IMR-90 (cell line): ENCODE data around the gene KCTD18. TPM values are rescaled to one million over a fixed set of nuclear protein-coding genes. Genes with fewer than 3 reads are reported as not detected.
A peak's percentile ranks its signal among the peaks of the same experiment; 100 is the strongest.

Source experiments
- ATAC-seq: fragments of 200-7000 bp; cut with Tn5 transposase; 2 replicates; pipeline ENCODE4 v1.9.1; 2020; ENCODE audit warnings: low read depth, mild to moderate bottlenecking, moderate library complexity
- BruUV-seq: library from RNA; stranded (reverse); fragments of 400-500 nt; replicated peaks from 2 replicates; lab custom pipeline; 2021; lab: Mats Ljungman, UMichigan
- CTCF ChIA-PET: fragments of 300-600 bp; formaldehyde crosslinking; extraction: SDS; loops from one replicate; lab custom pipeline; 2021; ENCODE audit warnings: antibody characterized with exemption; lab: Yijun Ruan, JAX
- POLR2A ChIA-PET: fragments of 300-600 bp; sonication (Branson Sonifier 250); formaldehyde crosslinking; loops from one replicate; lab custom pipeline; 2022; ENCODE audit warnings: antibody characterized with exemption; ENCODE audit not compliant: unreplicated experiment; lab: Charles Lee
- DNase-seq: peaks from one replicate; pipeline ENCODE4 v3.0.0; 2013
- H2AFZ ChIP-seq: replicated peaks from 2 replicates; pipeline ENCODE3; 2013; ENCODE audit warnings: low read length, mild to moderate bottlenecking; ENCODE audit not compliant: poor library complexity
- H2AK5ac ChIP-seq: 2 replicates; pipeline ENCODE4 v1.6.1; 2013; ENCODE audit warnings: low read depth, low read length, inconsistent platforms
- H2AK9ac ChIP-seq: replicated peaks from 2 replicates; pipeline ENCODE3; 2013; ENCODE audit warnings: mild to moderate bottlenecking, low read depth, low read length, moderate library complexity; ENCODE audit not compliant: poor library complexity
- H2BK120ac ChIP-seq: 2 replicates; pipeline ENCODE4 v1.6.1; 2013; ENCODE audit warnings: low read depth, low read length, inconsistent platforms
- H2BK15ac ChIP-seq: 3 replicates; pipeline ENCODE4 v1.6.1; 2013; ENCODE audit warnings: low read depth, low read length, inconsistent platforms
- H2BK20ac ChIP-seq: 2 replicates; pipeline ENCODE4 v1.6.1; 2013; ENCODE audit warnings: low read depth, mild to moderate bottlenecking, inconsistent platforms, low read length, moderate library complexity
- H2BK5ac ChIP-seq: 2 replicates; pipeline ENCODE4 v1.6.1; 2013; ENCODE audit warnings: mild to moderate bottlenecking, low read depth, low read length, inconsistent platforms; ENCODE audit not compliant: poor library complexity, severe bottlenecking
- H3K14ac ChIP-seq: replicated peaks from 2 replicates; pipeline ENCODE4 v1.6.1; 2013; ENCODE audit warnings: low read depth, low read length, inconsistent platforms
- H3K18ac ChIP-seq: 2 replicates; pipeline ENCODE4 v1.6.1; 2013; ENCODE audit warnings: low read depth, low read length, control low read depth
- H3K23ac ChIP-seq: 2 replicates; pipeline ENCODE4 v1.6.1; 2013; ENCODE audit warnings: low read depth, low read length, inconsistent platforms
- H3K27ac ChIP-seq: 2 replicates; pipeline ENCODE4 v1.5.1; 2013; ENCODE audit warnings: mild to moderate bottlenecking, control low read depth, low read length; ENCODE audit not compliant: insufficient read depth
- H3K27me3 ChIP-seq: 2 replicates; pipeline ENCODE4 v1.6.1; 2013; ENCODE audit warnings: low read length; ENCODE audit not compliant: control insufficient read depth, insufficient read depth
- H3K36me3 ChIP-seq: 2 replicates; pipeline ENCODE4 v1.6.1; 2013; ENCODE audit warnings: low read length, mixed read lengths; ENCODE audit not compliant: control insufficient read depth, insufficient read depth
- H3K4ac ChIP-seq: 2 replicates; pipeline ENCODE4 v1.6.1; 2013; ENCODE audit warnings: low read depth, low read length, inconsistent platforms
- H3K4me1 ChIP-seq: 2 replicates; pipeline ENCODE4 v1.6.1; 2013; ENCODE audit warnings: low read length, mixed read lengths; ENCODE audit not compliant: control insufficient read depth, insufficient read depth
- H3K4me2 ChIP-seq: 2 replicates; pipeline ENCODE4 v1.6.1; 2013; ENCODE audit warnings: low read depth, mild to moderate bottlenecking, control low read depth, low read length, moderate library complexity
- H3K4me3 ChIP-seq: 2 replicates; pipeline ENCODE4 v1.5.1; 2013; ENCODE audit warnings: low read depth, mild to moderate bottlenecking, control low read depth, low read length, moderate library complexity; ENCODE audit not compliant: insufficient read depth
- H3K56ac ChIP-seq: 2 replicates; pipeline ENCODE4 v1.6.1; 2013; ENCODE audit warnings: low read length, inconsistent platforms; ENCODE audit not compliant: insufficient read depth; ENCODE audit errors: extremely low read depth
- H3K79me1 ChIP-seq, 2 experiments: 2 replicates each; pipeline ENCODE4 v1.6.1; 2013; ENCODE audit warnings: low read length in 2 of 2, inconsistent platforms in 1 of 2, low read depth in 1 of 2
- H3K9ac ChIP-seq: 2 replicates; pipeline ENCODE4 v1.6.1; 2013; ENCODE audit warnings: low read depth, low read length, control low read depth
- H3K9me1 ChIP-seq: 2 replicates; pipeline ENCODE4 v1.6.1; 2013; ENCODE audit warnings: low read length, inconsistent platforms; ENCODE audit not compliant: insufficient read depth
- H3K9me3 ChIP-seq: 2 replicates; pipeline ENCODE4 v1.6.1; 2013; ENCODE audit warnings: low read length; ENCODE audit not compliant: control insufficient read depth, insufficient read depth
- H4K20me1 ChIP-seq: 2 replicates; pipeline ENCODE4 v1.6.1; 2013; ENCODE audit warnings: low read length, inconsistent platforms; ENCODE audit not compliant: insufficient read depth
- H4K5ac ChIP-seq: 2 replicates; pipeline ENCODE4 v1.6.1; 2013; ENCODE audit warnings: mild to moderate bottlenecking, low read depth, low read length, control low read depth
- H4K8ac ChIP-seq, 2 experiments: 2 replicates each; pipeline ENCODE4 v1.6.1; 2013; ENCODE audit warnings: low read depth in 2 of 2, low read length in 2 of 2, control low read depth in 1 of 2, inconsistent platforms in 1 of 2
- H4K91ac ChIP-seq: 2 replicates; pipeline ENCODE4 v1.6.1; 2013; ENCODE audit warnings: low read depth, low read length, inconsistent platforms; ENCODE audit not compliant: insufficient read depth
- BHLHE40 ChIP-seq: fragments of 150-350 bp; IDR thresholded peaks from 2 replicates; pipeline ENCODE4 v1.6.1; 2016; ENCODE audit warnings: mild to moderate bottlenecking, low read depth, low read length
- RFX5 ChIP-seq: IDR thresholded peaks from 2 replicates; pipeline ENCODE4 v1.8.0; 2012; ENCODE audit warnings: low read depth, mild to moderate bottlenecking, low read length, moderate library complexity
- WGBS, 2 experiments: methylation state at CpG; one replicate each; pipeline versions ENCODE4 v1.1.5 to v1.1.7; 2013; ENCODE audit warnings: missing lambda C conversion rate in 2 of 2; ENCODE audit not compliant: insufficient read length in 1 of 2; ENCODE audit errors: extremely low coverage in 2 of 2; 5-methylcytosine and 5-hydroxymethylcytosine counted together
- dilution Hi-C: fragments of 300-500 bp; cut with HindIII; formaldehyde crosslinking; loops from one replicate; pipeline ENCODE4 v1.14.3; 2018; ENCODE audit warnings: low sequenced_read_pairs; ENCODE audit not compliant: unreplicated experiment
- in situ Hi-C: fragments of 300-500 bp; cut with MboI; formaldehyde crosslinking; loops from 3 replicates; pipeline ENCODE4 v1.14.3; 2019; ENCODE audit warnings: low sequenced_read_pairs, inconsistent platforms, mixed read lengths
- intact Hi-C: fragments of 100-400 bp; cut with micrococcal nuclease; formaldehyde crosslinking; loops from 2 replicates; pipeline ENCODE4 v1.10.0; 2022
- polyA plus RNA-seq, 3 experiments: library from polyadenylated mRNA; depleted of rRNA; stranded (reverse); fragments of >200 nt; gene quantifications; 2 replicates each; pipeline ENCODE4 v1.2.3, GENCODE V29; 2012; ENCODE audit warnings: low replicate concordance in 1 of 3
- total RNA-seq: library from RNA; depleted of rRNA; stranded (reverse); fragments of >200 nt; gene quantifications from 2 replicates; pipeline ENCODE4 v1.2.3, GENCODE V29; 2012
- TF ChIP-seq, protein P1 (sequence below): fragments of 150-350 bp; IDR thresholded peaks from 2 replicates; pipeline ENCODE4 v1.6.1; 2016; ENCODE audit warnings: low read depth, mild to moderate bottlenecking, low read length, moderate library complexity, borderline replicate concordance
- TF ChIP-seq, protein P2 (sequence below): conservative IDR thresholded peaks from 2 replicates; pipeline ENCODE4 v1.5.1; 2012; ENCODE audit warnings: mild to moderate bottlenecking, low read depth, low read length, improper control_type of control experiment

Gene KCTD18
- total and polyA plus RNA-seq, 2 of the 4 experiments (the other 2 are of a cell fraction), result 6.7 to 10.4 TPM

DNA sequence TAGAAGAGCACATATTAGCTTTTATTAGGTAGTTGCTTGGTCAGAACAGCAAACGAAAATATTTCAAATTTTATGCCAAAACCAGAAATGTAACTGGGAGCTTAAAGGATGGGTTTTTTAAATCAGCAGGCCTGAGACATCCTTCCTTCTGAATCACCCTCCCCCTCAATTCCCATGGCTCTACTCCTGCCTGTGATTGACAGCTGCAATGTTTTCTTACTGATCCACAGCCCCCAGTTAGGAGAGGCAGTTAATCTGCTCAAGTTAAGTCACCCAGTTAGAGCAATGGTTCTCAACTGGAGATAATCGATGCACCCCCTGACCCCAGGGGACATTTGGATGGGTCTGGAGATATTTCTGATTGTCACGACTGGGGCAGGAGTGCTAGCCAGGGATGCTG, 24.9 kb downstream of the KCTD18 start:
- H2BK5ac ChIP-seq, result no peak overlapping the region
- H3K9me1 ChIP-seq, result peaks cover 4% of the 10 kb centered on the region; the same call in 1 of the 2 replicates
- in situ Hi-C loops, result no loop called here
- H3K4me2 ChIP-seq, result no peak overlapping the region
- POLR2A ChIA-PET, result no interaction called here
- peaks cover 8% of the 10 kb centered on the region for H3K36me3 ChIP-seq
- H4K8ac ChIP-seq, result no peak overlapping the region
- H3K9ac ChIP-seq, result no peak overlapping the region
- WGBS, 2 experiments, result no CpG with 5 or more reads among the region's 3 CpGs
- H3K18ac ChIP-seq, result no peak overlapping the region
- H2BK120ac ChIP-seq, result no peak overlapping the region
- BruUV-seq, result no TSS peak
- H3K4me3 ChIP-seq, result no peak overlapping the region
- H3K23ac ChIP-seq, result no peak overlapping the region
- no peak overlapping the region for H2BK15ac ChIP-seq
- peaks cover 0 to 9% of the 10 kb centered on the region in 2 experiments; a peak in 1 of 4 replicates for H3K79me1 ChIP-seq
- H4K5ac ChIP-seq, result no peak overlapping the region
- H4K20me1 ChIP-seq, result no peaks in the 10 kb centered on the region
- intact Hi-C loops, result loop anchor here (5.0 kb wide), 2 partner anchors 217 to 238 kb away; no protein-coding TSS in a partner anchor
- H3K4me1 ChIP-seq, result peaks cover 10% of the 10 kb centered on the region
- H2AK5ac ChIP-seq, result no peak overlapping the region
- no peaks in the 10 kb centered on the region for H3K9me3 ChIP-seq
- TF ChIP-seq, protein P1, sequence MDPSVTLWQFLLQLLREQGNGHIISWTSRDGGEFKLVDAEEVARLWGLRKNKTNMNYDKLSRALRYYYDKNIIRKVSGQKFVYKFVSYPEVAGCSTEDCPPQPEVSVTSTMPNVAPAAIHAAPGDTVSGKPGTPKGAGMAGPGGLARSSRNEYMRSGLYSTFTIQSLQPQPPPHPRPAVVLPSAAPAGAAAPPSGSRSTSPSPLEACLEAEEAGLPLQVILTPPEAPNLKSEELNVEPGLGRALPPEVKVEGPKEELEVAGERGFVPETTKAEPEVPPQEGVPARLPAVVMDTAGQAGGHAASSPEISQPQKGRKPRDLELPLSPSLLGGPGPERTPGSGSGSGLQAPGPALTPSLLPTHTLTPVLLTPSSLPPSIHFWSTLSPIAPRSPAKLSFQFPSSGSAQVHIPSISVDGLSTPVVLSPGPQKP, result no peak
- TF ChIP-seq, protein P2, sequence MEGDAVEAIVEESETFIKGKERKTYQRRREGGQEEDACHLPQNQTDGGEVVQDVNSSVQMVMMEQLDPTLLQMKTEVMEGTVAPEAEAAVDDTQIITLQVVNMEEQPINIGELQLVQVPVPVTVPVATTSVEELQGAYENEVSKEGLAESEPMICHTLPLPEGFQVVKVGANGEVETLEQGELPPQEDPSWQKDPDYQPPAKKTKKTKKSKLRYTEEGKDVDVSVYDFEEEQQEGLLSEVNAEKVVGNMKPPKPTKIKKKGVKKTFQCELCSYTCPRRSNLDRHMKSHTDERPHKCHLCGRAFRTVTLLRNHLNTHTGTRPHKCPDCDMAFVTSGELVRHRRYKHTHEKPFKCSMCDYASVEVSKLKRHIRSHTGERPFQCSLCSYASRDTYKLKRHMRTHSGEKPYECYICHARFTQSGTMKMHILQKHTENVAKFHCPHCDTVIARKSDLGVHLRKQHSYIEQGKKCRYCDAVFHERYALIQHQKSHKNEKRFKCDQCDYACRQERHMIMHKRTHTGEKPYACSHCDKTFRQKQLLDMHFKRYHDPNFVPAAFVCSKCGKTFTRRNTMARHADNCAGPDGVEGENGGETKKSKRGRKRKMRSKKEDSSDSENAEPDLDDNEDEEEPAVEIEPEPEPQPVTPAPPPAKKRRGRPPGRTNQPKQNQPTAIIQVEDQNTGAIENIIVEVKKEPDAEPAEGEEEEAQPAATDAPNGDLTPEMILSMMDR, result no peak
- TF ChIP-seq RFX5 (no peak), BHLHE40 (no peak)
- H3K14ac ChIP-seq, result no peak overlapping the region
- no peaks in the 10 kb centered on the region for H3K27me3 ChIP-seq
- no peak overlapping the region for H2AFZ ChIP-seq
- dilution Hi-C loops, result no loop called here
- no peak overlapping the region for H3K4ac ChIP-seq
- no peak overlapping the region for H3K56ac ChIP-seq
- H3K27ac ChIP-seq, result no peak overlapping the region
- no peak overlapping the region for H2AK9ac ChIP-seq
- CTCF ChIA-PET, result interaction anchor here (0.7 to 2.1 kb wide), 5 partner anchors 9 to 499 kb away, joined by 3 to 10 read pairs (median 4); no protein-coding TSS in a partner anchor
- no peak overlapping the region for H2BK20ac ChIP-seq
- DNase-seq (peak; percentile 47), ATAC-seq (no peak)
- no peak overlapping the region for H4K91ac ChIP-seq
